IPS-NIHi11 (cell line): ENCODE measurements around the gene KLF3.
"Not testable (repeated sequence)": the region's sequence is repeated elsewhere in the genome, so short reads cannot be mapped to it uniquely, and the experiment has no call there.

Experiments
- DNase-seq: peaks from one replicate; pipeline ENCODE4 v3.0.0; 2012; ENCODE audit warnings: mixed read lengths, low spot score

KLF3 gene

DNA sequence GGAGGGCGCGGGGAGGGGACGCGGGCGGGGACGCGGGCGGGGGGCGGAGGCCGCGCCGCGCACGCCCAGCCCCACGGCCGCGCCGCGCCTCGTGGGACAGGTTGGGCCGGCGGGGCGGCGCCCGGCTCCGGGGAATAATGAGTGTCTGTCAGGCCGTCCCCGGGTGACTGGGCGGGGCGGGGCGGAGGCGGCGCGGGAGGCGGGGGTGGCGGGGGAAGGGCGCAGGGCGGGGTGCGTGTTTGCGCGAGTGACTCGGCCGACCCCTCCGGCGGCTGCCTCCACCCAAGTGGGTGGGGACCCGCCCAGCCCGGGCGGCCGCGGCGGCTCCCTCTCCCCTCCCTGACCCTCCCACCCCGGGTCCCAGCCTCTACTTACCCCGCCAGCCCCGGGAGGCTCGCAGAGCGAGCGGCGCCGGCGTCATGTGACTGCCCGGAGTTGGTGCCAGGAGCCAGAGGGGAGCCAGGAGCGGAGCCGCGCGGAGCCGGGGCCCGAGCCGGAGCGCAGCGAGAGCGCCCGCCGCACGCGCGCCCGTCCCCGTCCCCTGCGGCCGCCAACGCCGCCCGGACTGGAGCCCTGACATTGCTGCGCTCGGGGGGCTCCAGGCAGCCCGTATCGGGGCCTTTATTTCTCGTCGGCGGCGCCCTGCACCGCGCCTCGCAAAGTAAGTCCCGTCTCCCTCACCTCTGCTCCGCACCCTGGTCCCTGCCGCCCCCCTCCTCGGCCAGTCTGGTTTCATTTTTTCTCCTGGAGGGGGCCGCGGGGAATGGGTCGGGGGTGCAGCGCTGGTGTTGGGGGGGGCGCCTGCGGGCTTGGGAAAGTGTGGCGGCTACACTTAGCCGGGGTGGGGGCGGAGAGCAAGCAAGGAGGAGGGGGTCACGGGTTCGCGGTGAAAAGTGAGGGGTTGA is at the start of gene KLF3:
TSS of gene KLF3 (plus strand) at position 399 of the 905 bp plus-strand sequence. CDS start 16,427 bp downstream, outside the sequence.
- DNase-seq, result peak; percentile 88

GRCh38 chr4:38614231-38614630 is 49.8 kb upstream of the KLF3 start:
- no peak for DNase-seq

- DNase-seq, result no peak
Observed at GRCh38 chr4:38615847-38616246, 48.2 kb upstream of the KLF3 start.

DNA sequence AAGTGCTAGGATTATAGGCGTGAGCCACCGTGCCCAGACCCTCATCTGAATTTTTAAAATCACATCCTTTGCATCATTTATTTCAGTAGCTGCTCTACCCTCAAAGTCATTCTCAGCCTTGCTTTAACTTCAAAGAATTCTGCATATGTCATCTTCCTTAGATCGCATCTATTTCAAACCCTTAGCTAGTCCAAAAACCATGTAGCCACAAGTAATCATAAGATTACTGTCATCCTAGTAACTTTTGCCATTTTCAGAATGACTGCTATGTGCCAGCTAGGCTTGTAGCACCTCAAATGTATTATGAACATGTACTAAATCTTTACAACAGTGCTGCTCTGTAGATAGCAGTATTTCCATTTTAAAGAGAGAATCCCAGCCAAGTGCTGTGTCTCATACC is 45.5 kb upstream of the KLF3 start:
- no peak for DNase-seq

DNA sequence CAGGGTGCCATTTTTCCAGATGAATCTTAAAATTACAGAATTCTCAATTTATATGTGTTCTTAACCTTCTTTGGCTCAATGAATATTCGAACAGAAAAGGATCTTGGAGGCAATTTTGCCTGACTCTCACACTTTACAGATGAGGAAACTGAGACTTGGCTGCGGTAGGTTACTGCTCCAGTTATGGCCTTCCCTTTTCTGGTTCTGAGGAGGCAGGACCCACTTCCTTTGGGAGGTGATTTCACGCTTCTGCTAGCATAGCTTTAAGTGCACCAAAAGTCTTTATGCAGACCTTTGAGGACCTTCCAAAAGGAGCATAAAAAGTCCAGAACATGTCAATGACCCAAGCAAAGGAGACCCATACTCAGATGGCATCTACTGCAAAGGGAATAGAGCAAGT is 44.7 kb upstream of the KLF3 start:
- no peak for DNase-seq

- no peak for DNase-seq
Observed at GRCh38 chr4:38620065-38620464, 43.9 kb upstream of the KLF3 start.

- DNase-seq, result no peak
Observed at GRCh38 chr4:38620527-38621027, 43.4 kb upstream of the KLF3 start.

- DNase-seq, result no peak
Observed at GRCh38 chr4:38621028-38621684, 42.8 kb upstream of the KLF3 start.

- no peak for DNase-seq
Observed at GRCh38 chr4:38621831-38622230, 42.2 kb upstream of the KLF3 start.

DNA sequence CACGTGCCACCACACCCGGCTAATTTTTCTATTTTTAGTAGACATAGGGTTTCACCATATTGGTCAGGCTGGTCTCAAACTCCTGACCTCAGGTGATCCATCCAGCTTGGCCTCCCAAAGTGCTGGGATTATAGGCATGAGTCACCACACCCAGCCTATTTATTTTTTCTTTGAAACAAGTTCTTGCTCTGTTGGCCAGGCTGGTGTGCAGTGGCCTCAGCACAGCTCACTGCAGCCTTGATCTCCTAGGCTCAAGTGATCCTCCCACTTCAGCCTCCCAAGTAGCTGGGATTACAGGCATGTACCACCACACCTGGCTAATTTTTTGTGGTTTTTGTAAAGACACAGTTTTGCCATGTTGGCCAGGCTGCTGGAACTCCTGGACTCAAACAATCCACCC is 41.7 kb upstream of the KLF3 start:
- not testable (repeated sequence) for DNase-seq

DNA sequence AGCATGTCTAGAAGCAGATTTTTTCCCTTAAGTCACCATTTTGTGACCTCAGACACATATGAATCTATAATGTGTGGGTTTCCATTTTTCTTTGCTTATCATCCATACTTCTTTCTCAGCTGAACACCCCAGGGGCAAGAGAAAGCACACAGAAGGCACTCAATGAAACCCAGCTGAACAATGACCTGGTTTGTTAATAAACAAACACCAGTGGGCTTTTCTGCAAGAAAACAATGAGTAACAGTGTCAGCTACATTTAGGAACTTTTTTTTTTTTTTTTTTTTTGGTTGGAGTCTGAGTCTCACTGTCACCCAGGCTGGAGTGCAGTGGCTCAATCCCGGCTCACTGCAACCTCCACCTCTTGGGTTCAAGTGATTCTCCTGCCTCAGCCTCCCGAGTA is 40.7 kb upstream of the KLF3 start:
- DNase-seq, result no peak

DNA sequence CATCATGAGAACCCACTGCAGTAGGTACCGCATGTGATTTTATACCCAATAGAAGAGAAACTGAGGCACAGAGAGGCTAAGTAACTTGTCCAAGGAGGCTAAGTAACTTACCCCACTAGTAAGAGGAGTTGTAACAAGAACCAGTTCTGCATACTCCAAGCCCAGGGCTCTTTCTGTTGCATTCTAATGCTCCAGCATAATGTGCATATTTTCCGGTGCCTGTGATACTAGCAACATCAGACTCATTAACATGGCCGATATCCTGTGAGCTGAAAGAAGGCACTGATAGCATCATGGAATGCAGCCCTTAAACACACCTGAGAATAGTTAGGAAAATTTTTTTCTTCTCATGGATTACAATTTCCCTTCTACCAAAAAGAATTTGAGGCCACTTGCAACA is 39.7 kb upstream of the KLF3 start:
- DNase-seq, result no peak

- no peak for DNase-seq
Observed at GRCh38 chr4:38625508-38625907, 38.5 kb upstream of the KLF3 start.

DNA sequence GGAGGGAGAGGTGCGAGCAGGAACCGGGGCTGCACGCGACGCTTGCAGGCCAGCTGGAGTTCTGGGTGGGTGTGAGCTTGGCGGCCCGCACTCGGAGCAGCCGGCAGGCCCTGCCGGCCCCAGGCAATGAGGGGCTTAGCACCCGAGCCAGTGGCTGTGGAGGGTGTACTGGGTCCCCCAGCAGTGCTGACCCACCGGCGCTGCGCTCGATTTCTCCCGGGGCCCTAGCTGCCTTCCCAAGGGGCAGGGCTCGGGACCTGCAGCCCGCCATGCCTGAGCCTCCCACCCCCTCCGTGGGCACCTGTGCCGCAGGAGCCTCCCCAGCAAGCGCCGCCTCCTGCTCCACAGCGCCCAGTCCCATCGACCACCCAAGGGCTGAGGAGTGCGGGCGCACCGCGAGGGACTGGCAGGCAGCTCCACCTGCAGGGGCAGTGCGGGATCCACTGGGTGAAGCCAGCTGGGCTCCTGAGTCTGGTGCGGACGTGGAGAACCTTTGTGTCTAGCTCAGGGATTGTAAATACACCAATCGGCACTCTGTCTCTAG is 37.0 kb upstream of the KLF3 start:
- DNase-seq, result not testable (repeated sequence)

GRCh38 chr4:38630519-38630918 is 33.5 kb upstream of the KLF3 start:
- no peak for DNase-seq

DNA sequence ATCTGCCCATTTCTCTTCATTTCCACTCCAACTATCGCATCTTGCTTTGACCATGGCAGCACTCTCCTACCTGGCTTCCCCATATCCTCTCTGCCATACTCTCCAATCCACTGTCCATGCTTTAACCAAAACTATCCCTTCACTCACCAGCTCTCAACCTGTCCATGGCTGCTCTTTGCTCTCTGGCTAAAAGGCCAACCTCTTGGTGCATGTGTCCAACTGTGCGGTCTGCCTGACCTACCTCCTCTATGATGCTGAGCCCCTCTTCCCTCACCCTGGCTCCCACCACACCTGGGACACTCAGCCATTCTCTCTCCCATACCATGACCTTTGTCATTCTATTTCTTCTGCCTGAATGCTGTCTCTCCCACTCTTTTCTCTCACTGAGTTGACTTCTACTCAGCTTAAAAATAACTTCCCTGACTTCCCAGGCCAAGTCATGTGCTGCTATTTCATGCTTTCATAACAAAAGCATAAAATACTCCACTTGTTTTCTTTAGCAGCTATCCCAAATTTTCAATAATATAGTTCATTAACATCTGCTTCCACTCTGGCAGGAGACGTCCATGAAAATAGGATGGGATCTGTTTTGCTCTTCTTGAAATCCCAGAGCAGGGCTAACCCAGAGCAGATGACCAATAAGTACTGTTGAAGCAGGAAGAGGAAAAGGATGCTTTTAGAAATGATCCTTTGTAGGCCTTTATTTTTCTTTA is 29.8 kb upstream of the KLF3 start:
- no peak for DNase-seq

- DNase-seq, result no peak
Observed at GRCh38 chr4:38639242-38639641, 24.8 kb upstream of the KLF3 start.

DNA sequence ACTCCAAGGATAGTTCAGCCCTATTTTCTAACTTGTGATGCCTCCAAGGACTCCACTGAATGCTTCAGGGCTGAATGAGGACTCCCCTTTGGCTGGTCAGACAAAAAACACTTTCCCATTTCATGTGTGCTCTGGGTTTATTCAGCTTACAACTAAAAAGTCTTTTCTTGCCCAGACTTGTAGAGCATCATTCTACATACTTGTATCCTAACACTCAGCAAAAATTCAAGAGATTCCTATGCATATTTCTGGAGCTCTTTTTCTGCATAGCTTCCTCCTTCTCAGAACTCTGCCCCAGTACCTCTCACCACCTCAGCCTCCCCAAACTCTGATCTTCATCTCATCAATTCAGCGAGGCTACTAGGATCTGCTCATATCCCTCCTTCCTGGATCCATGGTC is 22.2 kb upstream of the KLF3 start:
- DNase-seq, result no peak

- DNase-seq, result no peak
Observed at GRCh38 chr4:38644201-38644600, 19.8 kb upstream of the KLF3 start.

GRCh38 chr4:38647101-38647819 is 16.7 kb upstream of the KLF3 start:
- no peak for DNase-seq

DNA sequence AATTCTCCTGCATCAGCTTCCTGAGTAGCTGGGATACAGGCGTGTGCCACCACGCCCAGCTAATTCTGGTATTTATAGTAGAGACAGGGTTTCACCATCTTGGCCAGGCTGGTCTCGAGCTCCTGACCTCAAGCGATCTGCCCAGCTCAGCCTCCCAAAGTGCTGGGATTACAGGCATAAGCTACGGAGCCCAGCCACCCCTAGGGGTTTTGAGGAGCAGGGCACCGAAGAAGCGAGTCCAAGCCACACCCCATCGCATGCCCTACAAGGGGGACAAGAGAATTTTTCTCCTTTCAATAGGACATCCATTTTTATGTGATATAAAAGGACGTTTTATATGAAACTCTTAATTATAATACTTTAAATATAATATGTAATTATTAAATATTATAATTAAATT is 13.9 kb upstream of the KLF3 start:
- DNase-seq, result no peak

GRCh38 chr4:38654273-38654672 is 9.7 kb upstream of the KLF3 start:
- no peak for DNase-seq
